ENCODE results near the gene ZMYND15. TPM values are rescaled to one million over a fixed set of nuclear protein-coding genes. Genes with fewer than 3 reads are reported as not detected.

Gene ZMYND15
- total and polyA plus RNA-seq, 2 of the 13 experiments (the other 11 are each of a cell fraction or from before 2014, with no cell fraction given), result 0.24 to 2.7 TPM

- TF ChIP-seq ZNF704 (CRISPR knock-in tag; IDR thresholded peaks at IDR 0.05; ENCODE audit: borderline replicate concordance) (0 out of 2 replicates have a peak, but pooled peaks have one; percentile 15), SRY (CRISPR knock-in tag; IDR thresholded peaks at IDR 0.05) (no peak), ZBTB42 (CRISPR knock-in tag; IDR thresholded peaks at IDR 0.05) (0 out of 2 replicates have a peak, but pooled peaks have one; percentile 25), ZNF275 (CRISPR knock-in tag; IDR thresholded peaks at IDR 0.05; ENCODE audit: borderline replicate concordance) (0 out of 2 replicates have a peak, but pooled peaks have one; percentile 1), NFKBIZ (CRISPR knock-in tag; IDR thresholded peaks at IDR 0.05) (0 out of 2 replicates have a peak, but pooled peaks have one; percentile 0), ZNF7 (CRISPR knock-in tag; IDR thresholded peaks at IDR 0.05) (no peak), CSRNP1 (CRISPR knock-in tag; IDR thresholded peaks at IDR 0.05) (no peak), TFAP4 (IDR thresholded peaks at IDR 0.05; ENCODE audit: borderline replicate concordance, low read depth) (peak; percentile 84), POLR2A (IDR thresholded peaks at IDR 0.05; ENCODE audit: insufficient read depth in 1 of 2, low read depth in 2 of 2, low read length in 2 of 2) (0 out of 4 replicates have a peak, but pooled peaks of 1 of the 2 experiments have one; percentile 26), SP5 (CRISPR knock-in tag; IDR thresholded peaks at IDR 0.05; ENCODE audit: borderline replicate concordance, low read depth) (0 out of 2 replicates have a peak, but pooled peaks have one; percentile 11), SMYD3 (CRISPR knock-in tag; IDR thresholded peaks at IDR 0.05) (0 out of 2 replicates have a peak, but pooled peaks have one; percentile 13), PREB (CRISPR knock-in tag; IDR thresholded peaks at IDR 0.05) (no peak), ZNF570 (CRISPR knock-in tag; IDR thresholded peaks at IDR 0.05; ENCODE audit: borderline replicate concordance) (no peak)
Observed at GRCh38 chr17:4772235-4772613, 32.6 kb downstream of the ZMYND15 start (continued).
